Femur (tissue), 1 donor: Measurements from ENCODE around the gene TP53BP2.

ENCODE experiments used
- DNase-seq: peaks from one replicate; pipeline ENCODE4 v3.0.0-alpha.2; 2017

The TP53BP2 gene

DNA sequence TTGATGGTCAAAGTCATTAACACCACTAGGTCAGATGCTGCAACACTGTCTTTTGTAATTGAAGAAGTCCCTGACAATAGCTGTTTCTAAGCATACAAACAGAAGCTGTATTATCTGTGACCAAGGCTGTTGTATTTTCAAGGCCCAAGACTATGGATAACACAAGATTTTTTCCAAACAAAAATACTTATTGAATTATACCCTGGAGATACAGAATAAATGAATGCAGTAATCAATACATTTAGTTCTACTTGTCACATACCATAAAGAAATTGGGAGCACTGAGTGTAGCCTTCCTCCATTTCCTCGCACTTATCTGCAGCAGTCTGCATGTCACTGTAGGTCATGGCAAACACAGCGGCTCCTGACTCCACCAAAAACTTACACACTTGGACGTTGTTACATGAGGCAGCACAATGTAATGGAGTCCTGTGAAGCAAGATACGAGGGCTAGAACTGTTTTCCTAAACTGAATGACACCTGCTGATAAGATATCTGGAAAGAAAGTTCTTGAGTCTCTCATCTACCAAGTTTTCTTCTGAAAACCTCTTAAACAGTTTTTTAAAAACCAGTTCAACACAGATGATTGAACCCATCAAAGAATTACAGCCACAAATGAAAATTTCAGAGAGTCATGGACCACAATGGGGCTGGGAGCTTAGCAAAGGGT, 56.9 kb downstream of the TP53BP2 start:
- no peak for DNase-seq

DNA sequence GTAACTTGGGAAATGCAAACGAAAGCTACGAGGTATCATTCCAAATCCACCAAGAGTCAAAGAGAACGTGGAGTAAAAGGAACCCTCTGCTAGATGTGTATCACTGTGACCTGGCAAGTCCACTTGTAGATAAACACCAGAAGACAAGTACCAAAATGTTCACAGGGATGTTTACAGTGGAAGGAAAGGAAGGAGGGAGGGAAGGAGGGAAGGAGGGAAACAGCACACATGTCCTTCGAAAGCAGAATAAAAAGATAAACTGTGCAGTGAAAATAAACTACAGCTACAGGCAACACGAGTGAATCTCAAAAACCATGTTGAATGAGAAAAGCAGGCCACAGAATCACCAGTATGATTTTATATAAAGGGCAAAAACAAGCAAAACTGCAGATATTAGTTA, 59.9 kb downstream of the TP53BP2 start:
- no peak for DNase-seq

DNA sequence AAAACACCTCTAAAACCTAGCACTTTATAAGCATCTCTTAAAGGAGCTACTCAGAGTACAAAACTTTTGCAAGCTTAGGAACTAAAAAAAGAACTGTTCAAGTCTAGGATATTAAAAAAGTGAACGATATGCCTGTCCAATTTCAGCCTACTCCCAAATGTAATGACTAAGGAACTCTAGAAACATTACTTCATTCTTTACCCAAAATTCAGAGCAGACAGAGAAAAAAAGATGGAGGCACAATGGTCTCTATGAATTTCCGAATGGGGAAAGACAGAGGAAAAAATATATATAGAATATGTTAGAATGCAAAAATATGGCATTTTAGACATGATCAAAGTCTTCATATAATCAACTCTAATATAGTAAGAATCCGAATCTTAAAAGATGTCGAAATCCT, 61.2 kb downstream of the TP53BP2 start:
- DNase-seq = no peak

DNA sequence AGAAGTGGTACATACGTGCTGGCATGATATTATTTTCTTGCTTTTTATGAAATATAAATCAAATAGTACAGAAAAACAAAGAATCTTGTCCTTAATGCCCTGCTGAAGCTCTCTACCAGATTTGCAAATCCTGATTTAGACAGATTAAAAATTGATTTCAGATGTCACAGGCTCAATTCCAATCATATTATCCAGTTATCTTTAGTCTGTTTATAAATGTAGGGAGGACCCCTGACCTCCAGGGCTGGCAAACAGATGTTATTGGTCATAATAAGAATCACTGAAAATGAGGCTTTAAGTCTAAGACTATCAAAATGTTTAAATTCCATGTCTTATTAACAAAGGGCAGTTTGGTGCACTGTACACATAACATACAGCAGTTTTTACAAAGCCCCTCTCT, 62.1 kb downstream of the TP53BP2 start:
- DNase-seq = no peak

DNA sequence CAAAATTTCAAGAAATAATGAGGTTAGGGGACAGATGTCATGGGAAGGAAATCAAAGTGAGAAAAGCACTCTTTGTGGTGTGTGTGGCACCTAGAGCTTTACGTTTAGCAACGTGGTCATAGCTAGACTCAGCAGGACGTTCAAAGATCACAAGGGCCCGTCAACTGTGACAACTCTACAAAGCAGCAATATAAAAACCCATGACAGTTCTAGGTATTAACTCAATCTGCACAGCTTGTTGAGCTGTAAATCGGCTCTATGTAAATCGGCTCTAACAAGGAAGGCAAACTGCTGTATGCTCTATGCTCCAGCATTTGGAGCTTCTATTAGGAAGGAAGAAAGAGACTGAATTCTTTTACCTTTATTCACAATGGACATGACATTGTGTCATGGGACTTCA, 64.8 kb downstream of the TP53BP2 start:
- DNase-seq = no peak

DNA sequence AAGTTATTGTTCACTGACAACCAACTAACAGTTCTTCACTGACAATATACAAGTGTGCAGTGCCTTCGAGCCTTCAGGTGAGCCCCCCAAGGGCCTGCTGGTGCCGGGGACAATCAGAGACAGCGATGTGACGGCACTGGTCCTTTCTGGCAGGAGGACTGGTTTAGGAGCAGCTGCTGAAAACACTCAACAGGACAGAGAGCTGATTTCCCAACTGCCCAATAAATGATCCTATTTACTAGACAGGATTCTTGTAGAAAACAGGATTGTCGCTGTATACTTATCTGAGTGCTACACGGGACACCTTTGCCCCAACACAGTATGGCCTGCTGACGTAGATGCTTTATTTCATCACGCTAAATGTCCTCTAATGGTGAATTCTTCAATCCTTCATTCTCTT, 65.4 kb downstream of the TP53BP2 start:
- DNase-seq = no peak

DNA sequence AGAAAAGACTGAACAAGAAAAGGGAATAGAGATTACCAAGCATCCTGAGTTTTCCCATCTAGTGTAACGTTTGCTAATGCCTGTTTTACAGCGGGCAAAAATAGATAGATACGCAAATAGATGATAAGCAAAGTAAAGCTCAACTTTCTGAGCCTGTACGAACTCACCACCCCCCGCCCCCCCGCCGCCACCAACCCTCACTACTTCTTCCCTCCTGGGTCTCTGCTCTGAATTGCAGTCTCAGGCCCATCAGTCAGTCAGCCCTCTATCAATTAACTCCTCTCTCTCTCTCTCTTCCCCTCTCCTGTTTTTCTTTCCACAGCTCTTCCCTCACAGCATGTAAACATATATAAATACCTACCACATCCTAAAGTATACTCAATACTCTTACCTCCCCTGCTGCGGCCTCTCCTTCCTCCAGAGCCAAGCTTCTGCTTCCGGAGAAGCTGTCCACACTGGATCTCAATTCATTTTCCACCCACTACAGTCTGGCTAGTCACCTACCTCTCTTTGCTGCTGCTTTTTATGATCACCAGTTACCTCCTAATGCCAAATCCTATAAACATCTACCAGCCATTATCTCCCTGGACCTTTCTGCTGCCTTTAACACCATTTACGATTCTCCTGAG, 68.8 kb downstream of the TP53BP2 start:
- DNase-seq = no peak

DNA sequence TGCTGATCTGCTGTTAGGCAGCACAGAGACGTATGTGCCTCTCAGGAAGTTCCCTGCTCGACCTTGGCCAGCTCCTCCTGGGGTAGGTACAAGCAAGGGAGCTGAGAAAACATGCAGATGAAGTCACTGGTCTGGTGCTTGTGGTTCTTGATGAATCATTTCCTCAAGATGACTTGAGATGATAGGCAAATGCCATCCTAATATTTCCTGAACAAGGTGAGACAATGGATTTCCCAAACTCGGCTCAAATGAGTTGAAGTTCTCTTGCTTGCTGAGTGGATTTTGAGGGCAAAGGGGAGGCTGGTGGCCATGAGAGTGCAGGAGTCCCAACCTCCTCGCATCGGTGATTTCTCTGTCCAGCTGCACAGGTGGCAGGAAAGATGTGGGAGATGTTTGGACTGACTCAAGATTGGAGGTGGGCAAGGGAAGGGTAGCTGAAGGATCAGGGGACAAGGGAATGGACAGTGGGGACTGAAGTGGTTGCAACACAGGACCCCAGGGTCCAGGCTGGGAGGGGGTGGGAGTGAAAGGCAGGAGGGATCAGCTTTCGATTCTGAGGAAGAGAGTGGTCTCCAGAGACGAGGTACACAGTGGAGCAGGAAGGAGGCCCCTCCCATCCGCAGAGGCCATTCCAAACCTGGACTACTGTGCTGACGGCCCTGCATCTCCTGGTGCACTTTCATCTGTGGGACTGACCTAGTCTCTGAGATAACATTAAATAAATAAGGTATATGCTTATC, 69.5 kb downstream of the TP53BP2 start:
- no peak for DNase-seq

DNA sequence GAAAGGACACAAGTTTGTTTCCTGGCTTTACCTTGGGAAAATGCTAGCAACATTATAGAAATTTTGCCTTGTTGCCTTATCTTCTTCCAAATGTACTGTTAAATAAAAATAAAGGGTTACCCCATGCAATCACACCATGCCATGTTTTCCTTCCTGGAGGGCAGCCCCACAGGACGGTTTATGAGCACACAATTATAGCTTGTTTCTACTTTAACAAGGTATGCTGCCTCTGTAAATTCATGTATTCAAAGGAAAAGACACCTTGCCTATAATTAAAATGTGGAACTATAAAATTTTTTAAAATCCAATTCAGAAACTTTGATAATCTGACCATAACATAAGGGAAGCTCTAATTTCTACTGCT, 70.1 kb downstream of the TP53BP2 start:
- DNase-seq = no peak

DNA sequence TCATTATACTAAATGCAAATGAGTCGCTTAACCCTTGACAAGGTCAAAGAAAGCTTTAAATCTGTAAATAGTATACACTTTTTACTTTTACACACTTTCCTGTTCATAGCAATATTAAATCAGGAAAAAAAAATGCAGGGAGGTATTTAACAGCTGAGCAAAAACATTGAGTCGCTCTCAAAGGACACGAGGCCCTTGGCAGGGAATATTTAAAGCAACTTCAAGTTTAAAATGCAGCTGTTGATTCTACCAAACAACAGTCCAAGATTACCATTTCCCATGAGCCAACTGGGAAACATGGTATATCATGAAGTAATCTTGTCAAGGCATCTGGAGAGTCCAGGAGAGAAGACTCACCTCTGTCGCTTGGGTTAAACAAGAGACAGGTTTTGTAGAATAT, 70.7 kb downstream of the TP53BP2 start:
- DNase-seq = no peak

DNA sequence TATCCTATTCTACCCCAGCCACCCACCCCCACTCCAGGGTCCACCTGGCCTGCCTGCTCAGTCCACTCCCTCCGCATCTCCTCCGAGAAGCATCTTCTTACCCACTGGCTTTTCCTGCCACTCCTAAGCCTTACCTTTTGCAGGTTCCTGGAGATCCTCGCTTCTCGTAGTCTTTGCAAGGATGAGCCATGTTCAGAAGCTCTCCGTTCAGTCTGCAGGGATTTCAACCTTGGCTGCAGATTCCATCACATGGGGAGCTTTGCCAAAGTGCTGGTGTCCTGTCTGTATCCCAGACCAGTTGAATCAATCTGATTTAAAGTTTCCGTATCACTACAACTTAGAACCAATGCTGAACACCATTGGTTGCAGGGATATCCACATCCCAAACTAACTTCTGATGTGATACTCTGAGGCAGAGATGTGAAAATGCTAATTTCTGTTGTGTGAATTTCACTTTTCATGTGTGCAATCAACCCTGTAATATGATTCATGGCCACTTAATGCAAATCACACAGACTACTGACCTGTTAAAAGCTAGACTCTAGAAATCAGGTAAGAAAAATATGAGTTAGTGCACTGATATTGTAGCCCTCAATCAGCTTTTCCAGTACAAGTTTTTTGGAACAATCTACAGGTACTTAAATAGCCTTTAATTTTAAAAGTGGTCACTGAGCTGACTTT, 71.5 kb downstream of the TP53BP2 start:
- no peak for DNase-seq

DNA sequence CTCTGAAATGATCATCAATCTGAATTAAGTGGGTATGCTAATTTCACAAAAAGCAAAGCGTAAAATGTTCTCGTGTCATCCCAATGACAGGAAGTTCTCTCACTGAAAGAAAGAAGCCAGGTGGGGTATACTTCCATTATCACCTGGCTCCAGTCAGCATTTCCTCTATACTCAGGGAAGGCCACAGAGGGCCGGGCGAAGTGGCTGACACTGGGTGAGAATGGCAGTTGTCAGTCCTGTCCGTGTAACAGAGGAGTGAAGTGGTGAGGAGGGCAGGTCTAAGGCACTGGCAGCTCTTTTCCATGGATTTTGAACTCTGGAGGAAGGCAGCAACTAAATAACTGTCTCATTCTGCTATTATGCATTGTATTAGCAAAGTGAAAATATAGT, 73.0 kb downstream of the TP53BP2 start:
- no peak for DNase-seq

DNA sequence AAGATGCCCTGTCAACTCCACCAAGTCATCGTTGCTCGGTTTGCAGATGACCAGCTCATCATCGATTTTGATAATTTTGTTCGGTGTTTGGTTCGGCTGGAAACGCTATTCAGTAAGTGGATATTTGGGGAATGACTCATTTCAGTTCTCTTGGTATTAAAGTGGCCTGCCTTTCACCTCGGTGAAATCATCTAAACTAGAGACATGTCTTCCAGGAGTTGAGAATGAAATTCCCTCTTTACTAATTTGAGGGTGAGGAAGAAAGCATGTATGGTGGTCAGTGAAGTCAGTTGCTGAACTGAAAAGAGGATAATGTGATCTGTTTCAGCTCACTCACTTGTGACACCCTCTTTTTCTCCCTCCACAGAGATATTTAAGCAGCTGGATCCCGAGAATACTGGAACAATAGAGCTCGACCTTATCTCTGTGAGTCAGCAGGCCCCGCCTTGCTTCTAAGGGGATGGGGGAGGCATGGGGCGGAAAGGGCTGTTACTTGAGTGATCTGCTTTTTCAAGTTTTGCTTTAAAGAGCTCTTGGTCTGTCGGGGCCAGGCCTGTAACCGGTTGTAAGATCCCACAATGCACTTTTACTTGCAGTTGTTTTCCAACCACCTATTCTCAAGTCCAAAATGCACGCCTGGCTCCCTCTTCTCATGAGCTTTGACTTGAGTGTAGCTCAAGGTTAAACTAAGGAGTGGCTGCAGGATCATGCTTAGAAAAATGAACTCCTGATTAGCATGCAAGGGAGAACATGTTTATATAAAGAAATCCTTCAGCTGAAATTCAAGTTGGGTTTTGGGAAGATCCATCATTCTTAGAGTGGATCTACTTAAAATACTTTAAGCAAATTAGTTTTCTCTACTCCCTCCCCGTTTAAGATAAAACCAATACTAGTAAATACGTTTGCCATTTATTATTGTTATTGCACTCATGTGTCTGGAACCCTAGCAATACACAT, 73.7 kb downstream of the TP53BP2 start:
- peak; percentile 53 for DNase-seq

DNA sequence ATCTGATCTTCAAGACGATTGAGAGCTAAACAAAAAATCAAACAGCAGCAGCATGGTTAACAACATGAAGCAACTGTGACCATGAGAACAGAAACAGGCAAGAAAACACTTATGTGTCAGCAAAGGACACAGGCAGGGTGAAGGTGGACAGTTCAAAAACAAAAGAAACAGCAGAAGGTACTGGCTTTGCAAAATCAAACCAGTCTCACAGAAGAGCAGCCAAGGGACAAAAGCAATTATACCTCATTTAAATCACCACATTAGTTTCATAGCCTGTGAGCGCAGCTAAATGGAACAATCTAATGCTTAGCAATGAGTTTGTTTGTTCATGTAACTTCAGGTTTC, 74.3 kb downstream of the TP53BP2 start:
- DNase-seq = no peak

DNA sequence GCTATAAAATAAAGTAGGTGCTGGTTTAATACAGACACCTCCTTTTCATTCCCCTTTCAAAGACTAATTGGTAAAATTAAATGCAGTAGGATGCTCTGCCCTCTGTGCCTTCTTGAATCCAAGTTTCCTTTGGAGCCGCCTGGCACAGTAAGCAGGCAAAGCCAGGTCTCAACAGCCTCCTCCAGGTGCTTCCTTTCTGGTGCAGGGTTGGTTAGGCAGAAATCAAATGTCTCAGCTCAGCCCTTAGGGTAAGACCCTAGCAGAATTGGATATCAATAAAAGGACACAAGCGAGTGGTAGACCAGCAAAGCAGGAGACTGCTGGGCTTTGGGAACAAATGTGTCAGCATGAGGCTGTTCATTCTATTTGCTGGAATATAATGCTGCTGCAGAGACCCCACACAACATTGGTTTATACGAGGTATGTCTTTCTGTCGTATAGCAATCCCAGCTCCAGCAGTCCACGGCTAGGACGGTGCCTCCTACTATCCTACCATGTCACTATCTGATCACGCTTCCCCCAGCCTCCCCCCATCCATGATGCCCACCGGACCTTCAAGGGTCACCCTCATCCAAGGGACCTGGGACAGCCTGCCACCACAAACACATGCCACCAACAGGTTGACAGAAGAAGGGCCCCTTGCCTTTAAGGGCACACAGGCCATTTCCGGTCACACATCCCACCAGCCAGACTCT, 75.0 kb downstream of the TP53BP2 start:
- DNase-seq = no peak

DNA sequence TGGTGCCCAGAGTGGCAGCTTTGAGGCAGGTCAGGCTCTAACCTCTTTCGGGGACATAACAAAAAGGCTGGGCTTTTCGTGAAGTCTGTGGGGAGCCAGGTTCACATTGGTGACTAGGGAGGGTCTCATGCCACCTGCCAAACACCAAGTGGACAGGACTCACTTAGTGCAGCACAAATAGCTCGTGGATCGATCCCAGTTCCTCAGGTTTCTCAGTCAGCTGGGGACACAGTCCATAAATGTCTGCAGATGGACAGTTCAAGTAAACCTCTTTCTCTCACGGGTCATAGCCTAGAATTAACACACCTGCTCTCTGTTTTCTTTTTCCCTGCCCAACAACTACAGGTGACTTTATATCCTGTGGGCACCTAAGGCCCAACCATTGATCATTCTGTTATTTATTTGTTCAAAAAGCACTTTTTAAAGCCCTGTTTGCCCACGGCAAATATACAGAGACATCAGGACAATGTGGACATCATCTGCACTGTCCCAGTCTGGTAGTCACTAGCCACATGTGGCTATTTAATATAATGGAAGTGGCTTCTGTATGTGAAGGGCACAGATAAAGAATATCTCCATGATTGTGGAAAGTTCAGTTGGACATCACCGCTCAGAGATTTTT, 79.9 kb downstream of the TP53BP2 start:
- no peak for DNase-seq

DNA sequence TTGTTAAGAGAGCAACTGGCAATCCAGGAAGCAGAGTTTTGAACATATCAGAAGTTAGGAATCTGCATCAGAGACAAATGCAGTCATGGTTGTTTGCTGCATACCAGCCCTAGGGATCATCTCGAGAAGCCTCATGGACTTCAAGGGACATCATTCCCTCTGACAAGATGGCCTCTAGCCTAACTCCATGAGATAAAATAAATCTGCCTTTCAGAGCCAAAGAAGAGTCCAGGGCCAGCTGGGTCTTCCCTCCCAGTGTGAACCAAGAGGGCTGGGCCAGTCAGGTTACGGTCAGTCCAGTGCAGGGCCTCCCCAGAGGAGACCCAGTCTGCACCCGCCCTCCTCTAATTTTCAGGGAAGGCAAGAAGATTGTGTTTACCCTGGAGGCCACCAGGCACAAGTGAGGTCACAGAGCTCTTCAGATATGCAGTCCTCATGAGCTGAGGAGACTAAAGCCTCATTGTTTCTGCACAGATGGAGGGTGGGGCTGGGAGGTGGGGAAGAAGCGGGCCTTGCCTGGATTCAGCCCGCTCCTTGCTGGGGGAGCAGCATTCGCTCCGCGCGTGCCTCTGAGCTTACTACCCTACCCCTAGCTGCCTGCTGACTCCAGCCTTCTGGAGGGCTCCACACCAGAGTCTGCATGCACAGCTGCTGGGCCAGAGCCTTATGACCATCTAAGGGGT, 80.6 kb downstream of the TP53BP2 start:
- peak; percentile 58 for DNase-seq

DNA sequence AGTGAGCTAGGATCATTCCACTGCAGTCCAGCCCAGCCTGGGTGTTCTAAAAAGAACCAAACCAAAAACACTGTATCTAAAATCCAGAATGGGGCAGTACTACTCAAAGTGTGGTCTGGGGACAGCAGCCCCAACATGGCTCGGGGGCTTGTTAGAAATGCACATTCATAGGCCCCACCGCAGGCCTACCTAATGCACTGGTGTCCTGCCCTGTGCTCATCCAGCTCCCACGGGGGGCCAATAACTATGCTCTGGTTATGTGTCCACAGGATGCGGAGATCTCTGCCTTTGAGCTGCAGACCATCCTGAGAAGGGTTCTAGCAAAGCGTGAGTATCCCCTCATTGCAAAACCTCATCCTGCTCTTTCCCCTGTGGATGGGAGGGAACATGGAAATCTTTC, 81.9 kb downstream of the TP53BP2 start:
- no peak for DNase-seq

DNA sequence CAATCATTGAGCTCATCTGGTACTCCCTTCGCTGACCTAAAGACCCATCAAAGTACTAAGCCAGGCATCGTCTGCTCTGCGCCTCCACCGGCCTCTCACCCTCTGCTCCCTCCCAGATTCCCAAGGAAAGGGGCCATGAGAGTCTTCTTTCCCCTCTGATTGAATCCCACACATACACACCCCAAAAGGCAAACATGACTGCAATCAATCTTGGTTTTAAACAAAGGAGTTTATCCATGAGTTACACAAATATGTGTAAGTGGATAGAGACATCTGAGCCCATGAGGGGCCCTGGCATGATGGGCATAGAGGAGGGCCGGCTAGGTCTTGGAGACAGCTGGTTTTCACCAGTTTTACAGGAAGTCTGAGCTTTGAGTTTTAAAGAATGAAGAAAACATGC, 82.5 kb downstream of the TP53BP2 start:
- DNase-seq = no peak

DNA sequence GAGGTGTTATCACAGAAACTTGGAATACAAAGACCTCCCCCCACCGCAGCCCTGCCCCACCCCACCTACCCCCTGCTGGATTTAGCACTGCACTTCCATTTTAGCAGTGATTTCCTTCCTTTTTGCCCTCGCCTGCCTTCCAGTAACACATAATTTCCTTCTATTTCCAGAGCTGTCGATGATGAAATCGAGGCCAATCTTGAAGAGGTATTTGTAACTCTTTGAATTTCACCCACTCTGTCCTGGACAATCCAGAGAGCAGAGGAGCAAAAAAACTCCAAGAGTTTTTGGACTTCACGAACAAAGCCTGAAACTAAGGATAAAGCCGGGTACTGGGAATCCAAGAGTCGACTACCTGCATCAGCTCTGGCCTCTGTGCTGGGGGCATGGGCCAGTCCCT, 84.3 kb downstream of the TP53BP2 start:
- DNase-seq = no peak

DNA sequence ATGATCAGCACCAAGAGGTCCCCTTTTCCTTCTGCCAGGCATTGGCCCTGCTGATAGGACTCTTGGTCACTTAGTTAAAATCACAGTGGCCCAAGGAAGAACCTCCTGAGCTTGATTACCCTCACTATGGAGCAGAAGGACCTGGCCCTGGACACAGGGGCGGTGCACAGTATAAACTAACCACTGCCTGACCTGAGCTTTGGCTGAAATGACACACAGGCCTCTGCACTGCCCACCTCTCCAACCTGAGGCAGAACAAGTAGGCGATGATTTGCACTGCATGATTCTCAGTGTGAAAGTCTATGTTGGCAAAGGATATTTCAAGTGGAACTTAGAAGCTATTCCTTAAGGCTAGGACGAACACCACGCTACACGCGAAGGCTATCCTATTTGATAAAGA, 84.9 kb downstream of the TP53BP2 start:
- DNase-seq = no peak
